IPS-20b (cell line): ENCODE results near the gene NPW.

ENCODE experiments used
- H3K27ac ChIP-seq: one replicate; pipeline ENCODE4 v1.5.1; 2013; ENCODE audit warnings: low read length
- H3K27me3 ChIP-seq: 2 replicates; pipeline ENCODE4 v1.6.1; 2013; ENCODE audit warnings: mild to moderate bottlenecking, low read length, inconsistent platforms; ENCODE audit not compliant: insufficient read depth
- H3K36me3 ChIP-seq: 2 replicates; pipeline ENCODE4 v1.6.1; 2013; ENCODE audit warnings: low read depth, mild to moderate bottlenecking, inconsistent platforms, low read length, moderate library complexity; ENCODE audit not compliant: insufficient read depth
- H3K4me1 ChIP-seq: 2 replicates; pipeline ENCODE4 v1.6.1; 2013; ENCODE audit warnings: mild to moderate bottlenecking, control low read depth, inconsistent platforms, low read length, moderate library complexity; ENCODE audit not compliant: insufficient read depth
- H3K4me3 ChIP-seq: 2 replicates; pipeline ENCODE4 v1.5.1; 2013; ENCODE audit warnings: mild to moderate bottlenecking, low read length, inconsistent platforms
- H3K9ac ChIP-seq: 2 replicates; pipeline ENCODE4 v1.6.1; 2013; ENCODE audit warnings: low read depth, mild to moderate bottlenecking, inconsistent platforms, low read length, moderate library complexity
- H3K9me3 ChIP-seq: 2 replicates; pipeline ENCODE4 v1.6.1; 2013; ENCODE audit warnings: mild to moderate bottlenecking, low read depth, low read length, inconsistent platforms; ENCODE audit not compliant: insufficient read depth

Gene NPW

GRCh38 chr16:1989209-1990100 is 30.1 kb upstream of the NPW start, which contains the start of gene SYNGR3:
TSS of gene SYNGR3 (plus strand) at chr16:1989970. CDS start at chr16:1990103, 133 bp downstream.
- Histone ChIP-seq H3K36me3 (peaks cover 22% of the 10 kb centered on the region), H3K9me3 (no peaks in the 10 kb centered on the region), H3K4me1 (peaks cover 21% of the 10 kb centered on the region; the same call in 1 of the 2 replicates), H3K27me3 (peaks cover 44% of the 10 kb centered on the region), H3K27ac (no peak within 1 kb of the TSS), H3K4me3 (peak within 1 kb of the TSS; percentile 80), H3K9ac (peak within 1 kb of the TSS; percentile 68; the same call in 1 of the 2 replicates)

GRCh38 chr16:1990101-1990350 is 29.6 kb upstream of the NPW start:
- Histone ChIP-seq H3K9me3 (no peaks in the 10 kb centered on the region), H3K4me3 (peak overlapping the region; percentile 80; the same call in 1 of the 2 replicates), H3K27me3 (peaks cover 44% of the 10 kb centered on the region), H3K9ac (no peak overlapping the region), H3K27ac (no peak overlapping the region), H3K4me1 (peaks cover 18% of the 10 kb centered on the region; the same call in 1 of the 2 replicates), H3K36me3 (peaks cover 21% of the 10 kb centered on the region)

- Histone ChIP-seq H3K4me1 (peaks cover 17% of the 10 kb centered on the region; the same call in 1 of the 2 replicates), H3K4me3 (peak overlapping the region; percentile 80), H3K36me3 (peaks cover 16% of the 10 kb centered on the region), H3K9me3 (no peaks in the 10 kb centered on the region), H3K27ac (no peak overlapping the region), H3K27me3 (peaks cover 44% of the 10 kb centered on the region), H3K9ac (peak overlapping the region; percentile 68; the same call in 1 of the 2 replicates)
These were observed 29.0 kb upstream of the NPW start for GRCh38 chr16:1990351-1991134.

- Histone ChIP-seq H3K27ac (no peak overlapping the region), H3K36me3 (peaks cover 10% of the 10 kb centered on the region), H3K27me3 (peaks cover 44% of the 10 kb centered on the region), H3K4me1 (peaks cover 17% of the 10 kb centered on the region; the same call in 1 of the 2 replicates), H3K4me3 (peak overlapping the region; percentile 80), H3K9me3 (no peaks in the 10 kb centered on the region), H3K9ac (peak overlapping the region; percentile 68; the same call in 1 of the 2 replicates)
These were observed 28.4 kb upstream of the NPW start for GRCh38 chr16:1991135-1991551.

- Histone ChIP-seq H3K36me3 (peaks cover 5% of the 10 kb centered on the region), H3K27me3 (peaks cover 44% of the 10 kb centered on the region), H3K4me3 (peak overlapping the region; percentile 80; the same call in 1 of the 2 replicates), H3K9ac (no peak overlapping the region), H3K4me1 (peaks cover 17% of the 10 kb centered on the region; the same call in 1 of the 2 replicates), H3K27ac (no peak overlapping the region), H3K9me3 (no peaks in the 10 kb centered on the region)
These were observed 28.0 kb upstream of the NPW start for GRCh38 chr16:1991588-1991947.

- H3K9ac ChIP-seq = peak overlapping the region; percentile 59; the same call in 1 of the 2 replicates
- H3K4me1 ChIP-seq = peaks cover 17% of the 10 kb centered on the region; the same call in 1 of the 2 replicates
- H3K9me3 ChIP-seq = no peaks in the 10 kb centered on the region
- peaks cover 44% of the 10 kb centered on the region for H3K27me3 ChIP-seq
- H3K27ac ChIP-seq = no peak overlapping the region
- peak overlapping the region; percentile 80; the same call in 1 of the 2 replicates for H3K4me3 ChIP-seq
- H3K36me3 ChIP-seq = peaks cover 6% of the 10 kb centered on the region
These were observed 27.5 kb upstream of the NPW start for GRCh38 chr16:1991948-1992703.

- Histone ChIP-seq H3K36me3 (peaks cover 13% of the 10 kb centered on the region), H3K4me1 (peaks cover 17% of the 10 kb centered on the region; the same call in 1 of the 2 replicates), H3K27me3 (peaks cover 43% of the 10 kb centered on the region), H3K4me3 (peak overlapping the region; percentile 56; the same call in 1 of the 2 replicates), H3K27ac (no peak overlapping the region), H3K9me3 (no peaks in the 10 kb centered on the region), H3K9ac (peak overlapping the region; percentile 59; the same call in 1 of the 2 replicates)
These were observed 26.8 kb upstream of the NPW start for GRCh38 chr16:1992704-1993317.

GRCh38 chr16:1993731-1994131 is 25.9 kb upstream of the NPW start:
- peaks cover 34% of the 10 kb centered on the region for H3K27me3 ChIP-seq
- no peak overlapping the region for H3K27ac ChIP-seq
- H3K9me3 ChIP-seq = no peaks in the 10 kb centered on the region
- H3K4me3 ChIP-seq = no peak overlapping the region
- peaks cover 17% of the 10 kb centered on the region; the same call in 1 of the 2 replicates for H3K4me1 ChIP-seq
- H3K36me3 ChIP-seq = peaks cover 18% of the 10 kb centered on the region
- H3K9ac ChIP-seq = no peak overlapping the region

GRCh38 chr16:1997494-1998359 is 21.9 kb upstream of the NPW start:
- Histone ChIP-seq H3K27ac (no peak overlapping the region), H3K9ac (no peak overlapping the region), H3K36me3 (peaks cover 57% of the 10 kb centered on the region), H3K27me3 (peaks cover 7% of the 10 kb centered on the region), H3K4me1 (no peaks in the 10 kb centered on the region), H3K9me3 (no peaks in the 10 kb centered on the region), H3K4me3 (no peak overlapping the region)

GRCh38 chr16:1998360-1998835 is 21.2 kb upstream of the NPW start:
- Histone ChIP-seq H3K27me3 (0 out of 2 replicates have a peak, but pooled peaks cover under 1% of the 10 kb centered on the region), H3K9ac (no peak overlapping the region)

More at GRCh38 chr16:1998360-1998835, 21.2 kb upstream of the NPW start:
- H3K27ac ChIP-seq = no peak overlapping the region
- H3K4me3 ChIP-seq = no peak overlapping the region
- peaks cover 64% of the 10 kb centered on the region for H3K36me3 ChIP-seq
- no peaks in the 10 kb centered on the region for H3K4me1 ChIP-seq
- H3K9me3 ChIP-seq = no peaks in the 10 kb centered on the region
